ENCODE measurements around the gene CPT1B.

CPT1B gene

GRCh38 chr22:50540381-50540780 lies 37.8 kb downstream of the CPT1B start:
- TF ChIP-seq ZFX (IDR thresholded peaks at IDR 0.05; ENCODE audit: borderline replicate concordance) = no peak
- H3K27ac ChIP-seq = no peak overlapping the region

GRCh38 chr22:50537765-50538164 lies 40.5 kb downstream of the CPT1B start:
- TF ChIP-seq CTCF (IDR thresholded peaks at IDR 0.05) (no peak), ZFX (IDR thresholded peaks at IDR 0.05; ENCODE audit: borderline replicate concordance) (no peak)
- no peak overlapping the region for H3K27ac ChIP-seq

GRCh38 chr22:50536226-50536625 lies 42.0 kb downstream of the CPT1B start:
- TF ChIP-seq ZFX (IDR thresholded peaks at IDR 0.05; ENCODE audit: borderline replicate concordance) (no peak), CTCF (IDR thresholded peaks at IDR 0.05) (no peak)
- H3K27ac ChIP-seq = no peak overlapping the region

- H3K27ac ChIP-seq = no peak overlapping the region
- no peak for TF ChIP-seq CTCF (IDR thresholded peaks at IDR 0.05)
- TF ChIP-seq ZFX (IDR thresholded peaks at IDR 0.05; ENCODE audit: borderline replicate concordance) = no peak
Observed at GRCh38 chr22:50535113-50535512, 43.1 kb downstream of the CPT1B start.

GRCh38 chr22:50533856-50534711 lies 44.1 kb downstream of the CPT1B start:
- peak overlapping the region; percentile 99 for H3K27ac ChIP-seq

- H3K27ac ChIP-seq = peak overlapping the region; percentile 99
- TF ChIP-seq CTCF (IDR thresholded peaks at IDR 0.05) (no peak), ZFX (IDR thresholded peaks at IDR 0.05; ENCODE audit: borderline replicate concordance) (no peak)
Observed at GRCh38 chr22:50532824-50533796, 45.1 kb downstream of the CPT1B start.

GRCh38 chr22:50531962-50532674 lies 46.1 kb downstream of the CPT1B start:
- peak overlapping the region; percentile 99 for H3K27ac ChIP-seq

More at GRCh38 chr22:50531962-50532674, 46.1 kb downstream of the CPT1B start:
- TF ChIP-seq ZFX (IDR thresholded peaks at IDR 0.05; ENCODE audit: borderline replicate concordance) (no peak), CTCF (IDR thresholded peaks at IDR 0.05) (no peak)

Data from 22Rv1 (cell line).